HuH-7 (cell line): ENCODE measurements around the gene ARMC2.

Experiments
- DNase-seq: peaks from one replicate; pipeline ENCODE4 v3.0.0; 2011; ENCODE audit warnings: low spot score

The ARMC2 gene

DNA sequence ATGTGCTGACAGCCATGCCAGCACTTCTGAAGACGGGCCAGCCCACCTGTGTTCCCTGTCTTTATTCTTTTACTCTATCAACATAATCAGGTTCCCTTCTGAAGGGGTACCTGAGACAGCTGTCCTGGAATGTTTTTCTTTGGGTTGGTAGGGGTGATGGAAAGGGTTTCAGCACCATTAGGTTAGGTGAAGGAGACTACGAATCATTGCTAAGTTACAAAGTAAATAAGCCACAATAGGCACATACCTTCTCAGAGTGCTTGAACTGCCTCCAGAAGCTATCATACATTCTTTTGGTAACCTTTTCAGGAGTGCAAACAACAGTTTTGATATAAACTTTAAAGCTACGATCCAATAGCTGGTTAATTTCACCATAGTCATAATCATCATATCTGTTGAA is 140.1 kb downstream of the ARMC2 start:
- no peak for DNase-seq

DNA sequence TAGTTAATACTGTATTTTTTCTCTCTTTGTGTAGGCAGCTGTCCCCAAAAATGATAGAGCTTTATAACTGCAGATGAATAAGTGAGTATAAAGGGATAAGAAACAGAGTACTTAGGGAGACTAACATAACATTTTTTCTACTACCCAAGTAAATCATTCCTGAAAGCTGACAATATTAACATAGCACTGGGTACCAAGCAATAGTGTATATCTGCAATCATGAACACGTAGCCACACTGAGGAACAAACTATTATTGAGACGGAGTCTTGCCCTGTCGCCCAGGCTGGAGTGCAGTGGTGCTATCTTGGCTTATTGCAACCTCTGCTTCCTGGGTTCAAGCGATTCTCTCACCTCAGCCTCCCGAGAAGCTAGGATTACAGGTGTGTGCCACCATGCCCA is 140.5 kb downstream of the ARMC2 start:
- no peak for DNase-seq

DNA sequence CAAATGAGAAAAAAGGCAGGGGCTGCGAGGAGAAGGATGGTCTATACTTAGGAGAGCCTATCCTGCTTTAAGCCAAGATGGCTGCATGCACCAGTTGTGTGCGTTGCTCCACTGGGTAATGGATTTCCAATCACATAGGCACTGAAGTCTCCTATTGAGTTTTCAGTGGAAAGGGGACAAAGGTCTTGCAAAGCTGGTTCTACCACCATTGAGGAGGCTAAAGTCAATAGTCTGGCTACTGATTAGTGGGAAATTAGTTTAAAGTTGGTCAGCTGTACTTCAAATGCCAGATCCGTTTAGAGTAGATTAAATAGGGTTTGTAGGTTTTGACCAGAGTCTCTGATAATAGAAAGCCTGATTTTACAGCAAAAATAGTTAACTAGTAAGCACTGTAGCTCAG is 141.5 kb downstream of the ARMC2 start:
- peak; percentile 42 for DNase-seq

DNA sequence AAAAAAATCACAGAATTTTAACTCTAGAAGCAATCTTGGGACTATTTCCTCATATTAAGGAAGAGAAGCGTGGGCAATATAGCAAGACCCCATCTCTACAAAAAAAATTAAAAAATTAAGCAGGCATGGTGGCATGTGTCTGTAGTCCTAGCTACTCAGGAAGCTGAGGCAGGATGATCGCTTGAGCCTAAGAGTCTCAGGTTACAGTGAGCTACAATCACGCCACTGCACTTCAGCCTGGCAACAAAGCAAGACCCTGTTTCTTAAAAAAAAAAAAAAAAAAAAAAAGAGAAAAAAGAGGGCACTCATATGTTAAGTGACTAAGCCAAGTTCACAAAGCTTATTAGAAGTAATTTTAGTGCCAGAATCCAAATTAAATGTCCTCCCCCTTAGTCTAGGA is 145.7 kb downstream of the ARMC2 start:
- no peak for DNase-seq

DNA sequence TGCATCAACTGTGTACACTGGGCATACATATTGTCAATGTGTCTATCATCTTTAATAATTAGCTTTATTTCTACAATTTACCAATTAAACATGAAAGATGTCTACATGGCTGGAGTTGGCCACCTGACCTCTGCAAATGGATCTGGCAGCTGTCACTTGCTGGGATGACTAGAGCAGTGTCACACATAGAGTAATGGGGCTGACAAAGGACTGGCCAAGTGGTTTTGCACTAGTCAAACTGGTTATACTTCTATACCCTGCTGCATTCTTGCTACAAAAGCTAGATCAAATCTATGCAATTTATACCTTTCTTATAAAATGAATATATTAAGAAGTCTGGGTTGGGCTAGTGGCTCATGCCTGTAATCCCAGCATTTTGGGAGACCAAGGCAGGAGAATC is 147.1 kb downstream of the ARMC2 start:
- DNase-seq: no peak

DNA sequence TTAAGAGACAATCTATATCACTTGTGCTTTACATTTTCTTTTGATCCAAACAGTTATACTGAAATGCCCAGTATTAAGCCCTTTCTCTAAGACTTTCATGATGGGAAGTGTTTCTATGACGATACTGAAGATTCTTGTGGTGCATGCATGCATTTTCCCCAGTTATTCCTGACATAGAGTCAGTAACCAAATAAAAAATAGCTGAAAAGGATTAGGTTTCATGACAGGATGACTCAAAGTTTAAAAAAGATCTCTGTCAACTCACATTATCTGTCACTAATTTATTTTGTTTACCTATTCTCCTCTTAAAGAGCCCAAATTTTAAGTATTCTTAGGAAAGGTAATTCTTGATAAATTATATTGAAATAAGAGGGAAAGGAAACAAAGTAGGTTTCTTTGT is 148.0 kb downstream of the ARMC2 start:
- DNase-seq: no peak

DNA sequence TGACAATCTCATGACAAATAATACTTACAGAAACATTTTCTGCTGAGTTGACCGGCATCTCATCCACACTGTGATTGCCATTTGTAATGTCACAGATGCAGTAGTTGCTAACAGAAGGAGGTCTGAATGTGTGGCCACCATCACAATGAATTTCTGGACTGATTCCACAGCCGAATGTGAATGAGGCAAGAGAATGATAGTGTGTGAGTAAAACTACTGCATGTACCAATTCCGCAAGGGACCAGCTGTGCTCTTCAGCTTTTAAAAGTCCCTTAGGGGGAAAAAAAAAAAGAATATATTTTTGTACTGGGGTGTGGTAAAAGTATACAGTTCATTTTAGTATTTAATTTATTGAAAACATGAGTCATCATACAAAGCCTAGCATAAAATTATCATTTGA is 150.3 kb downstream of the ARMC2 start:
- no peak for DNase-seq

DNA sequence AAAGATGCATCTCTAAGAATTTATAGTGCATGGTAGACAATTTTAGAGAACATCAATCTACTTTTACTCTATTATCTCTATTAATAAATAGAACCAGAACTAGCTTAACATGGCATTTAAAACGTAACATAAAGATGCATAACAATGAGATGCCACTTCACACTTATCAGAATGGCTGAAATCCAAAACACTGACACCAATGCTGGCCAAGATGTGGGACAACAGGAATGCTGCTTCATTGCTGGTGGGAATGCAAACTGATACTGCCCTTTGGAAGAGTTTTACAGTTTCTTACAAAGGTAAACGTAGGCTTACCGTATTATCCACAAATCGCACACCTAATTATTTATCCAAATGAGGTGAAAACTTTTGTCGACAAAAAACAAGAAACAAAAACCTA is 151.2 kb downstream of the ARMC2 start:
- DNase-seq: no peak

DNA sequence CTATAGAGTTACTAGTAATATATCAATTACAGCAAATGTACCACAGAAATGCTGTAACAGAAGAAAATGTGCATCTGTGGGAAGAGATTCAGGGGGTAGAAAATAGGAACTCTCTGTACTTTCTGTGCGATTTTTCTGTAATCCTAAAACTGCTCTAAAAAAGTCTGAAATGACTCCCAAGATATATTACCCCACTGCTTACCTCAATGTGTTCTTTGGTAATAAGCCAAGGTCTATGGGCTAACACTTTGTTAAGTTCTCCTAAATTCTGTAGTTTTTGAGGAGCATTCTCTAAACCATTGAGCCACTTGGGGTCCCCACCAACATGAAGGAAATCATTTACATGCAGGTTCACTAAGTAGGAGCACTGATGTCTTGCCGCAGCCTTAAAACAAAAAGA is 152.1 kb downstream of the ARMC2 start:
- DNase-seq: no peak

DNA sequence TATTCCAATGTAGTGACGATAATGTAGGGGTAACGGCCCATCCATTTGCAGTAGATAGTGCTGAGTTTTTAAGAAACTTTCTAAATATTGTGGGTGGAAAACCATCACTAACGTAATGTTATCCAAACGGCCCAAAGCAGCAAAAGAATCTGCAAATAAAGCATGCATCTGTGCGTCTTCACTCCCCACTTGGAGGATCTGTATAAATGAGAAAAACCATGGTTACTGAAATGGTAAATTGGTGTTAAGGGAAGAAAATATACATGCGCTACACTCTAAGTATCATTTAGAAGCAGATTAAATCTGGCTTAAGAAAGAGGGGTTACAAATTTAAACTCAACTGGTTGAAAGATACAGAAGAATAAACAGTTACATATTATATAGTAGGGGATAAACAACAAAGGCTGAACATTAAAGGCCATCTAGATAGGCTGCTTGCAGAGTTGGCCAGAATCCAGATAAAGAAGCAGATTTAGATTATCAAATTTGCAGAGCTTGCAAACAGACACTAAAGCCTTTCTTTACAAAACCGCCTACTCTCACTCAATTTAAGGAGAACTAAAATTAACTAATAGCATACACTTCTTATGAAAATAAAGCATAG is 153.2 kb downstream of the ARMC2 start:
- no peak for DNase-seq

DNA sequence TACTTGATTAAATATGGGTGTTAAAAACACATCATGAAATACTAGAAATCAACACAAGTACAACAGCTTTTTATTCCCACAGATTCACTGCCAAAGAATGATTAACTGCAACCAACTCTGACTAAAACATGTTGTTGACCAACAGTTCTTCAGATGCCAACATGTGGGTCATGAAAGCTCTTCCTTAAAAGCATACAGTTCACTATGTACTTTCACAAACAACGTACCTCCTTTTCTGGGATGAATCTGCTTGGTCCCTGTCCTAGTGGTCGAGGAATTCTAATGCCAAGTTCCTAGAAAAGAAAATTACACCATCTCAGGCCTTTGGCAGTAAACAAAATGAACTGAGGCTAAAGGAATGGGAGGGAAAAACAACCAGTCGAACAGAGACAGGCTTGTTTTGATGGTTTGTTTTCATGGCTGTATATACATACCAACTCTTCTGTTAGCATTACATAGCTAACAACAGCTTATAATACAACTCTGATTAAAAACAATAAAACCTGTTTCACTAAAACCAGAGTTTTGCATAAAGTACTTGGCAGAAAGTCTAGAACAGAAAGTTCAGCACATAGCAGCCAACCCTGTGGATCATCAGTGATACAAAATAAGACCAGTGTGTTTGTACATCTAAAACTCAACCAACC is 154.0 kb downstream of the ARMC2 start:
- DNase-seq: no peak

DNA sequence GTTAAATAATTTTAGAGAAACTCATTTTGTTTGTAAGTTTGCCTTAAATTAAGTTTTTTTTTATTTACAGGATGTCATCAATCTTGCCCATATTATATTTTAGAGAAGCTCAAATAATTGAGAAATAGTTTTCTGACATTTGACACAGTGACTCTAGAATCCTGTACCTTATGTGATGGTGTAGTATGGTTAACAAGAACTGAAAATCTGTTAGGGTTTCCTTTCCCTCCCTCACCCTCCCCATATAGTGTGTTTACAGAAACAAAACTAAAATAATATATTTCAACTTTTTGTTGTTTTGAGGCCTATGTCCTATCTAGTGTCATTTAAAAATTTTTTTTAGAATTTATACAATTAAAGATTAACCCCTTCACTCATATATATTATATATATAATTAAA is 154.7 kb downstream of the ARMC2 start:
- DNase-seq: no peak

DNA sequence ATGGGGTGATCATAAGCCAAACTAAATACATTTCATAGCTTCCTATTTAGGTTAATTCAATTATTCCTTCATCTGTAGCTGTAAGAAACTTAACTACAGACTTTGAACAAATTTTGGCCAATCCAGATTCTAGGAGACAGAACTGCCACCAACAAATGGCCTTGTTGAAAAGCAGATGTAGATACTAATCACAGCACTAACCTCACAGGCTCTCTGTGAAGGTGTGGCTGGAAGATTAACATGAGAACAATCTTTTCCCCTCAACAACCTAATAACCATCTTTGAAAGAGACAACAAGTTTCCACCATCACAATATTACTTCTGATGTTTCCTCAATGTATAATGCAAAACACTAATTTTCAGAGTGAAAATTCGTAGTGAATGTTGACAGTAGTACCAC is 158.6 kb downstream of the ARMC2 start:
- DNase-seq: no peak

DNA sequence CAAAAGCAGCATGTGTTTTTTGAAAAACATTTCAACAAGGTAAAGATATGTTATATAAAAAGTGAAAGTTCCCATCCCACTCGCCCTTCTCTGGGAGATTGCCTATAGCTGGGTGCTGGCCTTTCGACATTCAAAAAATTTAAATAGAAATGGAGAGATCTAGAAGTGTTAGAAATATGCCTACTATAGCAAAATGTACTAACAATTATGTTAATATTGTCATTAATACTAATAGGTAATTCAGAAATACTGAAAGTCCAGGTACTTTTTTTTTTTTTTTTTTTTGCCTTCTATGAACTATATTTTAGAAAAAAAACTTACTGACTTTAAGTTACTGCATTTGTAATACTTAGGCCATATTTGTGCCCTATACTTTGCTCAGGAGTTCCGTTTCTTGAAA is 159.3 kb downstream of the ARMC2 start:
- no peak for DNase-seq

DNA sequence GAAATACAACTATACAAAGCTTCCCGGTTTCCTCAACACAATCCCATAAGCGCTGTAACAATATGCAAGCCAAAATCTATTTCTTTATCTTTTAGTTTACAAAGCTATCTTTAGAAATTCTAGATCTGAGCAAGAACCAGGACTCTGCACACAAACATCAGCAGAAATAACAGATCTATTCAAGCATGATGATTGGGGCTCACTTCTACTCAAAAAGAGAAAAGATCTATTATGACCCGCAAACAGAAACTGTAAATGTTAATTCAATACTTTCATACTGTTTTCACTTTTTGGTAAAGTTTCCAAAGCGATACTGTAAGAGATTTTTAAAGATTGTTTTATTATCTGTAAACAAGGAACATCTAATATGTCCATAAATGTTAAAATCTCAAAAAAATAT is 159.8 kb downstream of the ARMC2 start:
- DNase-seq: no peak

DNA sequence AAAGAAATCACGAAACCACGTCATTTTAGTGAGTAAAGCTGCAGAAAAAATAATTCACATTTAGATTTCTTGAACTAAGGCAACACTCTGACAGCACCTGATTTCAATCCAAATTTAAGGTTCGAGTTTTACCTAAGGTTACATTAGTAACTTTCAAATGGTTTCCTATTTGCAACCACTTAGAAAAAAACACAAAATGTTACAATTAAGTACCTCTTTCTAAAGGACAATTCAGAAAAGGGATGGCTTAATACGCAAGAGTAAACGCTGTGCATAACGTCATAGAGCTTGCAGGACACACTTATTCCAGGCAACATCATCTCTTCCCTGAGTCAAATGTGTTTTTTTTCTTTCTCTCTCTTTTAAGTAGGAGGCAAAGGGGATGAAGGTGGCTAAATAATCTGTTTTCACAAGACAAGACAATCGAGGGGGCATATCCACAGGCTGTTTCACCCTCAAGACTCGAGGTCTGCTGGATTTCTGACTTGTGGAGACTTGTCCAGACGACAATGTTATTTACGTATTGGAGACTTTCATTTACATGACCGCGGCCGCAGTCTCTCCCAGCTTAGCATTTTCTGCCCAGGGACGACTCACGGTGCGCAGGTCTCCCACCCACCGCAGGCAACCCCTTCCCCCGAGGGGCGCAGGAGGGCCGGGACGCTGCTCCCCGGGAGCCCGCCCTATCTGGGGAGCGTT is 160.5 kb downstream of the ARMC2 start:
- peak; percentile 26 for DNase-seq

DNA sequence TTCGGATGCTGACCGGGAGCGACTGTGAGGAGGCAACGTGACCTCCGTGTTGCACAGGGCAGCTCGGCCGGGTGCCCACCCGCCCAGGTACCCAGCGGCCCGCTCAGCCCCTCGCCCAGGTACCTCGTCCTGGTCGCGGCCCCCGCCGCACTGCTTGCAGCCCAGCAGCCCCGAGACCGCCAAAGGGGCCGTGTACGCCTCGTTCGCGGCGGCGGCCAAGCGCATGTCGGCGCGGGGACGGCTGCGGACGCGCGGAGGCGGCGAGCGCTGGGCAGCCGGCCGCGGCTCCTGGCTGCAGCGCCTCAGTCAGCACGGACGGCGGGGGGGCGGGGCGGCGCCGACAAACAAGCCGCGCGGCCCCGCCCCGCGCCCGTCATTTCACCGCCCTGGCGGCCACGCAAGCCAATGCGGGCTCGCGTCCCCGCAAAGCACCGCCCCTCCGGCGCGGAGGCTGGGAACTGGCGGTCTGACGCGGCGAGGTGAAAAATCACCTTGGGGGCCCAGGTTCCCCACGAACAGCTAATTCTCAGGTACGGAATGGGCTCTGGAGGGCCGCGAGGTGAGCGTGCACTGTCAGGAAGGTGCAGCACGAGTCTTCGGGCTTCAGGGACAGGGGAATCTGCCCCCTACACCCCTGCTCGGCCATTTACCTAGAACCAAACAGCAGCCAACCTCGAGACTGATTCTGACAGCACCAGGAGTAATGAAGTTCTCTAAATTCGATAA is 161.2 kb downstream of the ARMC2 start:
- DNase-seq: peak; percentile 77

DNA sequence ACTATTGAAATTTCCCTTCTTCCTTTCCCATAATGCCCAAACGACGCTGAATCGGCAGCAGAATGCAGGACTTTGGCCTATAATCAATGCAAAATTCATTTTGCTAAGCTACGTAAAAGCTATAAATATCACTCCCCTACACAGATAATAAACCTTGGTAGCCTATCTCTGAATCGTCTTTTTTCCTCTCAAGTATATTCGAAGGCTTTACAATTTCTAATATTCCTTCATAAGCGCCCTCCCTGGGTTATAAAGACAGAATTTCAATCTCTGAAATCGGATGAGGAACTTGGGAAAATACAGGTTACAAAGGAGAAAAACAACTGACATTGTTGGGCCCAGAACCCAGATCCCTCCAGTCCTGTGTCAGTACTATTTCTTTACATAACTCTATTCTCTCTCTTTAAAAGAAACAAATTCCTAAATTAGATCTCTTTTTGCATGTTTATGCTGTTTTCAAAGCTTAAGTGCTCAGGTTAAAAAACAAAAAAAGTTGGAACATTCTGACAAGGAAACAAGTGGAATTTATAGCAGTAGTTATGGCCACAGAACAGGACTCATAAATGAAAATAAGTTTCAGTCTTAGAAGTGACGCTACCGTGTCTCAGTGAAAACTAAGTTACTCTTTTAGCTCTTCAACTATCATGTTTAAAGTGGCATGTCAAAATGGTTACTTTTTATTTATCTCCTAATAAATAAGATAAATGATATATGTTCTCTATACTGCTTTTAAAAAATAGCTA is 161.9 kb downstream of the ARMC2 start:
- DNase-seq: no peak

DNA sequence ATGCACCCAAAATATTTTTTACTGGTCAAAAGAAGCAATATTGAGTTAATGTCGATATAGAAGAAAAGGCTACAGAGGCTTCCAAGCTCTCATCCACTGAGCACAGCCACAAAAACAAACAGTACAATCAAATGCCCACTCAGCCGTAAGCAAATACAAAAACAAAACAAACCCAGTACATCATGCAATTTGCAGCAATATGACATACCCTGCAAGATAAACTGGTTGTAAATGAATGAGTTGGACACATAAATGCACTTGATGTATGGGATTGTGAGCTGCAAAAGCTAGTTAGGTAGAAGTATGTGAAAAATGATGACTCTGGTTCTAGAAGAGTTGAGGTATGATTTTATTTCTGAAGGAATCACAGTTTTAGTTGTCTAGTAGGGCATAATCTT is 162.5 kb downstream of the ARMC2 start:
- peak; percentile 37 for DNase-seq

DNA sequence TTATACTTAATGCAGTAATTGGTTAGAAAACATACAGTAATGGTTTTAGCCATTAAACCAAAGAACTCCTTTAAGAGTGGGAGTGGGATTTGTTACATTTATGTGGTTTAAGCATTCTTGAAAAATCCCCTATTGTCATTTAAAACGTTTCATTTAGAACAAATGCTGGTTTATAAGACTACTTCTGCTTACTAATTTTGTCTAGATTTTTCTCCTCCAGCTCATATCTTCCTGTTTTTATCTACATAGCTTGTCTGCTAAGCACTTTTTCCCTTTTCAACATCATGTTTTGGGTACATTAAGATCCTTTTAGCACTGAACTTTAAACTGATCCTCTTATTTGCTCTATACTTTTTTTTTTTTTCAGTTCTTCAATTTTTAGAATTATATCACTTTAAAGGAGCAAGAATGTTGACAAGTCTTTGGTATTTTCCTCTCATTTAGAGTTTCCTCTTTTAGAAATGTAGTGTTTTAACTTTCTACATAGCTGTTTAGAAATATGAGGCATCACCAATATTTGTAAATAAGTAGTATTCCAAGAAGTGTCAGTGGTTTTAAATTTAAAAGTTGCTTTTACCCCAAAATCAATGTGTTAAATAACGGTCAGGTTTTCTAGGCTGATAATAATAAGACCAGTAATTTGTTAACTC is 165.6 kb downstream of the ARMC2 start:
- DNase-seq: no peak

DNA sequence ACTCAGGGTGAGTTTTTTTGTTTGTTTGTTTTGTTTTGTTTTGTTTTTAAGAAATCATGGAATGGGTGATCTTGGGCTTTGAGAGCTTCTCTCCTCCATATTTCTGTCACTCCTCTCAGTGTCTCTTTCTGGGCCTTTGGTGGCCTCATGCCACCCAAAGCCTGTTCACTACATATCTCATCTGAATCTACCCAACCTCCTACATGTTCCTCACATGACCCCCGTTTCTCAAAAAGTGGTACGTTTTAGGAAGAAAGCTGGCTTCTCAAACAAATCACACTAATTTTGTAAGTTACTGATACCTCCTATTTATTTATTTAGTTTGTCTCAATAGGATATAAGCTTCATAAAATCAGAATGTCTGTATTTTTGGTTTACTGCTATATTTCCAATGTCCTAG is 166.4 kb downstream of the ARMC2 start:
- no peak for DNase-seq

DNA sequence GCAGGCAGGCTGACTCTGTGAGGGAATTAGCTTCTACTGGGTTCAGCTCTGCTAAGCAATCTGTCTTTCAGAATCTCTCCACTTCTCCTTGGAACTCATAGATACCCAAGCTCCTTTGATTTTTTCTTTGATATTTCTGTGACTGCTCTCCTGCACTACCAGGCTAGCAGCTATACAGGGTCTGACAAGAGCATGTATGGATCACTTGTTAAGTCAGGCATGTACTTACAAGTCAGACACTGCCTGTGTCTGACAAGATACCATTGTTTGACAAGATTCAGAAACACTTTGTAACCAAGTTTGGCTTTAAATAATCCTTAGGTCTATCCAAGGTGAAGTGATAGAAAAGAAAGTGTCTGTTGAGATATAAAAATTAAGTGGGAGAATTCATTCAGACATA is 167.0 kb downstream of the ARMC2 start:
- DNase-seq: no peak
